ENCODE results near the gene SNX27. TPM values are rescaled to one million over a fixed set of nuclear protein-coding genes. Genes with fewer than 3 reads are reported as not detected.

The SNX27 gene
- total RNA-seq, 8 experiments from 2014 or later = 13.9 to 38.7 (median 31.0) TPM

Other genes with a start within 250 kb of the SNX27 start
- gene SELENBP1, start 239.3 kb upstream of the SNX27 start, total RNA-seq = 100 to 1,000 TPM in 1 of 8 experiments, 10 to 100 TPM in 3, 1 to 10 TPM in 4; 1.4 to 135 (median 11.7) TPM
- 100 to 1,000 TPM; 299 to 475 (median 369) TPM for gene PSMB4, start 212.5 kb upstream of the SNX27 start, total RNA-seq
- gene POGZ, start 152.6 kb upstream of the SNX27 start, total RNA-seq = 10 to 100 TPM; 13.2 to 98.2 (median 55.7) TPM
- gene CGN, start 100.7 kb upstream of the SNX27 start, total RNA-seq = 1 to 10 TPM in 4 of 8 experiments, under 1 TPM in 4; 0.20 to 4.4 (median 1.6) TPM
- gene TUFT1, start 71.7 kb upstream of the SNX27 start, total RNA-seq = 10 to 100 TPM in 5 of 8 experiments, 1 to 10 TPM in 2, under 1 TPM in 1; 0.87 to 33.7 (median 24.6) TPM
- 100 to 1,000 TPM in 1 of 8 experiments, 10 to 100 TPM in 4, under 1 TPM in 3; 0.09 to 108 (median 44.7) TPM for gene CELF3, start 104.8 kb downstream of the SNX27 start, total RNA-seq
- 10 to 100 TPM in 2 of 8 experiments, 1 to 10 TPM in 4, not detected in 2; 1.1 to 20.8 (median 9.0) TPM for gene RIIAD1, start 109.5 kb downstream of the SNX27 start, total RNA-seq
- 100 to 1,000 TPM in 1 of 8 experiments, 10 to 100 TPM in 7; 63.2 to 122 (median 72.8) TPM for gene MRPL9, start 151.4 kb downstream of the SNX27 start, total RNA-seq
- gene TDRKH, start 178.4 kb downstream of the SNX27 start, total RNA-seq = 10 to 100 TPM in 5 of 8 experiments, 1 to 10 TPM in 3; 1.1 to 38.3 (median 17.5) TPM
- under 1 TPM in 6 of 8 experiments, not detected in 2; 0.05 to 0.57 (median 0.22) TPM for gene LINGO4, start 193.4 kb downstream of the SNX27 start, total RNA-seq
- gene RORC, start 219.8 kb downstream of the SNX27 start, total RNA-seq = 1 to 10 TPM in 1 of 8 experiments, under 1 TPM in 6, not detected in 1; 0.05 to 1.0 (median 0.23) TPM
- under 1 TPM in 4 of 8 experiments, not detected in 4; 0.21 to 0.61 (median 0.23) TPM for gene C2CD4D, start 227.8 kb downstream of the SNX27 start, total RNA-seq
- 1 to 10 TPM in 1 of 8 experiments, not detected in 7; 1.8 TPM for gene THEM5, start 241.7 kb downstream of the SNX27 start, total RNA-seq